ENCODE measurements around the gene GRIK4. TPM values are rescaled to one million over a fixed set of nuclear protein-coding genes. Genes with fewer than 3 reads are reported as not detected.

GRIK4 gene
- total and polyA plus RNA-seq, 7 donors = 0.04 to 0.11 (median 0.04) TPM; not detected in 4

GRCh38 chr11:120681434-120682331 lies 170.1 kb downstream of the GRIK4 start:
- Histone ChIP-seq H3K4me1 (no peaks in the 10 kb centered on the region), H3K9me3 (no peaks in the 10 kb centered on the region), H3K4me3 (no peak overlapping the region), H3K27ac (no peak overlapping the region), H3K27me3 (ENCODE audit: insufficient read depth in 3 of 3, low read length in 2 of 3) (peaks cover 0 to 21% (median 3%) of the 10 kb centered on the region in 3 donors), H3K36me3 (ENCODE audit: insufficient read depth in 1 of 2, low read depth in 1 of 2) (no peaks in the 10 kb centered on the region)
- intact Hi-C loops (cut with DNase I) = loop anchor here in 1 of 2 donors (10.0 kb wide), 1 partner anchor 273 kb away; no protein-coding TSS in a partner anchor
- ATAC-seq (no peak), DNase-seq (no peak)
- 52 to 60% (median 53%) methylated on average over 16 of the region's 16 CpGs for WGBS, 3 donors
- TF ChIP-seq CTCF (IDR thresholded peaks at IDR 0.05) = no peak

GRCh38 chr11:120682332-120682649 lies 170.7 kb downstream of the GRIK4 start:
- H3K4me3 ChIP-seq = no peak overlapping the region
- TF ChIP-seq CTCF (IDR thresholded peaks at IDR 0.05) = no peak
- intact Hi-C loops (cut with DNase I) = loop anchor here in 1 of 2 donors (10.0 kb wide), 1 partner anchor 273 kb away; no protein-coding TSS in a partner anchor
- ATAC-seq (no peak), DNase-seq (no peak)
- H3K36me3 ChIP-seq (ENCODE audit: insufficient read depth in 1 of 2, low read depth in 1 of 2) = no peaks in the 10 kb centered on the region
- no peaks in the 10 kb centered on the region for H3K4me1 ChIP-seq
- 76 to 79% (median 78%) methylated on average over 3 of the region's 3 CpGs for WGBS, 3 donors
- H3K9me3 ChIP-seq = no peaks in the 10 kb centered on the region
- no peak overlapping the region for H3K27ac ChIP-seq
- peaks cover 0 to 21% (median 3%) of the 10 kb centered on the region in 3 donors for H3K27me3 ChIP-seq (ENCODE audit: insufficient read depth in 3 of 3, low read length in 2 of 3)

- DNase-seq (no peak), ATAC-seq (no peak)
- Histone ChIP-seq H3K27me3 (ENCODE audit: insufficient read depth in 3 of 3, low read length in 2 of 3) (peaks cover 0 to 27% (median 3%) of the 10 kb centered on the region in 3 donors), H3K4me3 (no peak overlapping the region), H3K36me3 (ENCODE audit: insufficient read depth in 1 of 2, low read depth in 1 of 2) (no peaks in the 10 kb centered on the region), H3K9me3 (no peaks in the 10 kb centered on the region), H3K27ac (no peak overlapping the region), H3K4me1 (no peaks in the 10 kb centered on the region)
- WGBS, 3 donors = 91 to 93% (median 92%) methylated on average over 5 of the region's 5 CpGs
- intact Hi-C loops (cut with DNase I) = loop anchor here in 1 of 2 donors (10.0 kb wide), 1 partner anchor 272 kb away; no protein-coding TSS in a partner anchor
- no peak for TF ChIP-seq CTCF (IDR thresholded peaks at IDR 0.05)
These were observed 171.3 kb downstream of the GRIK4 start for GRCh38 chr11:120682866-120683265.

- WGBS, 3 donors = 77 to 81% (median 80%) methylated on average over 7 of the region's 7 CpGs
- TF ChIP-seq CTCF (IDR thresholded peaks at IDR 0.05) = no peak
- Histone ChIP-seq H3K9me3 (no peaks in the 10 kb centered on the region), H3K27ac (no peak overlapping the region), H3K4me3 (no peak overlapping the region), H3K4me1 (no peaks in the 10 kb centered on the region), H3K27me3 (ENCODE audit: insufficient read depth in 3 of 3, low read length in 2 of 3) (peaks cover 0 to 43% (median 1%) of the 10 kb centered on the region in 3 donors), H3K36me3 (ENCODE audit: insufficient read depth in 1 of 2, low read depth in 1 of 2) (no peaks in the 10 kb centered on the region)
- intact Hi-C loops (cut with DNase I) = loop anchor here in 1 of 2 donors (5.0 to 10.0 kb wide), 2 partner anchors 268 to 359 kb away; partner anchors contain the start of gene TLCD5
- ATAC-seq = no peak
- no peak for DNase-seq
These were observed 175.0 kb downstream of the GRIK4 start for GRCh38 chr11:120686516-120686915.
